ENCODE measurements around the gene C3orf33. TPM values are rescaled to one million over a fixed set of nuclear protein-coding genes. Genes with fewer than 3 reads are reported as not detected.

Gene C3orf33
- total RNA-seq, 1 experiment from 2014 or later = 5.1 TPM

- Histone ChIP-seq H3K4me2 (ENCODE audit: low read depth, low read length, poor library complexity, severe bottlenecking) (no peak overlapping the region), H3K9ac (ENCODE audit: low read length) (no peak overlapping the region), H3K9me3 (ENCODE audit: low read length) (no peaks in the 10 kb centered on the region), H2AFZ (ENCODE audit: low read length) (no peak overlapping the region), H3K4me1 (ENCODE audit: low read length) (peaks cover 28% of the 10 kb centered on the region), H3K4me3 (ENCODE audit: low read length) (no peak overlapping the region), H3K27ac (ENCODE audit: low read length) (no peak overlapping the region), H4K20me1 (ENCODE audit: insufficient read depth, low read depth, low read length) (no peaks in the 10 kb centered on the region), H3K27me3 (ENCODE audit: low read length) (no peaks in the 10 kb centered on the region; the same call in 1 of the 2 replicates), H3K79me2 (ENCODE audit: low read length) (no peaks in the 10 kb centered on the region), H3K36me3 (ENCODE audit: insufficient read depth, low read length) (no peaks in the 10 kb centered on the region), H3K9me2 (replicated peaks; ENCODE audit: insufficient read depth, low read length) (no peaks in the 10 kb centered on the region)
- DNase-seq = no peak
Observed at GRCh38 chr3:155742349-155742965, 63.6 kb downstream of the C3orf33 start.

- Histone ChIP-seq H2AFZ (ENCODE audit: low read length) (no peak overlapping the region), H3K9me2 (replicated peaks; ENCODE audit: insufficient read depth, low read length) (no peaks in the 10 kb centered on the region), H3K79me2 (ENCODE audit: low read length) (no peaks in the 10 kb centered on the region), H3K9me3 (ENCODE audit: low read length) (no peaks in the 10 kb centered on the region), H3K36me3 (ENCODE audit: insufficient read depth, low read length) (no peaks in the 10 kb centered on the region), H3K27me3 (ENCODE audit: low read length) (no peaks in the 10 kb centered on the region; the same call in 1 of the 2 replicates), H3K27ac (ENCODE audit: low read length) (no peak overlapping the region), H3K9ac (ENCODE audit: low read length) (no peak overlapping the region), H4K20me1 (ENCODE audit: insufficient read depth, low read depth, low read length) (no peaks in the 10 kb centered on the region), H3K4me3 (ENCODE audit: low read length) (no peak overlapping the region), H3K4me2 (ENCODE audit: low read depth, low read length, poor library complexity, severe bottlenecking) (no peak overlapping the region), H3K4me1 (ENCODE audit: low read length) (peaks cover 28% of the 10 kb centered on the region)
- DNase-seq = no peak
Observed at GRCh38 chr3:155741603-155742002, 64.5 kb downstream of the C3orf33 start.

- H3K9me3 ChIP-seq (ENCODE audit: low read length) = no peaks in the 10 kb centered on the region
- no peaks in the 10 kb centered on the region for H4K20me1 ChIP-seq (ENCODE audit: insufficient read depth, low read depth, low read length)
- no peak overlapping the region for H2AFZ ChIP-seq (ENCODE audit: low read length)
- no peak overlapping the region for H3K4me2 ChIP-seq (ENCODE audit: low read depth, low read length, poor library complexity, severe bottlenecking)
- H3K36me3 ChIP-seq (ENCODE audit: insufficient read depth, low read length) = no peaks in the 10 kb centered on the region
- H3K9ac ChIP-seq (ENCODE audit: low read length) = no peak overlapping the region
- H3K27ac ChIP-seq (ENCODE audit: low read length) = no peak overlapping the region
- no peaks in the 10 kb centered on the region; the same call in 1 of the 2 replicates for H3K27me3 ChIP-seq (ENCODE audit: low read length)
- H3K4me1 ChIP-seq (ENCODE audit: low read length) = peaks cover 28% of the 10 kb centered on the region
- H3K4me3 ChIP-seq (ENCODE audit: low read length) = no peak overlapping the region
- H3K9me2 ChIP-seq (replicated peaks; ENCODE audit: insufficient read depth, low read length) = no peaks in the 10 kb centered on the region
- H3K79me2 ChIP-seq (ENCODE audit: low read length) = no peaks in the 10 kb centered on the region
- no peak for DNase-seq
Observed at GRCh38 chr3:155741101-155741500, 65.0 kb downstream of the C3orf33 start.

- no peak overlapping the region for H3K27ac ChIP-seq (ENCODE audit: low read length)
- H3K27me3 ChIP-seq (ENCODE audit: low read length) = no peaks in the 10 kb centered on the region; the same call in 1 of the 2 replicates
- no peaks in the 10 kb centered on the region for H3K9me2 ChIP-seq (replicated peaks; ENCODE audit: insufficient read depth, low read length)
- H4K20me1 ChIP-seq (ENCODE audit: insufficient read depth, low read depth, low read length) = no peaks in the 10 kb centered on the region
- H3K36me3 ChIP-seq (ENCODE audit: insufficient read depth, low read length) = no peaks in the 10 kb centered on the region
- no peak overlapping the region for H3K4me2 ChIP-seq (ENCODE audit: low read depth, low read length, poor library complexity, severe bottlenecking)
- H3K9ac ChIP-seq (ENCODE audit: low read length) = no peak overlapping the region
- no peaks in the 10 kb centered on the region for H3K9me3 ChIP-seq (ENCODE audit: low read length)
- H3K79me2 ChIP-seq (ENCODE audit: low read length) = no peaks in the 10 kb centered on the region
- peaks cover 16% of the 10 kb centered on the region for H3K4me1 ChIP-seq (ENCODE audit: low read length)
- H2AFZ ChIP-seq (ENCODE audit: low read length) = no peak overlapping the region
- no peak overlapping the region for H3K4me3 ChIP-seq (ENCODE audit: low read length)
- DNase-seq = no peak
Observed at GRCh38 chr3:155739154-155739553, 66.9 kb downstream of the C3orf33 start.

DNA sequence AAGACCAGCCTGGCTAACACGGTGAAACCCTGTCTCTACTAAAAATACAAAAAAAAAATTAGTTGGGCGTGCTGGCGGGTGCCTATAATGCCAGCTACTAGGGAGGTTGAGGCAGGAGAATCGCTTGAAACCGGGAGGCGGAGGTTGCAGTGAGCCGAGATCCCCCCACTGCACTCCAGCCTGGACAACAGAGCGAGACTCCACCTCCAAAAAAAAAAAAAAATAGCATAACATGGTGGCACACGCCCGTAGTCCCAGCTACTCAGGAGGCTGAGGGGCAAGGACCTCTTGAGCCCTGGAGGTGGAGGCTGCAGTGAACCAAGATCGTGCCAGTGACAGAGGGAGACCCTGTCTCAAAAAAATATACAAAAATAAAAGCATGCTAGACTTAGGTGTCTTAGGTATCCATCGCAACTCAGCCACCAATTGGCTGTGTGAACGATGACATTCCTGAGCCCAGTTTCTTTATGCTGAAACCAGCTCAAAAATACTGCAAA is 67.5 kb downstream of the C3orf33 start:
- Histone ChIP-seq H3K36me3 (ENCODE audit: insufficient read depth, low read length) (no peaks in the 10 kb centered on the region), H3K4me2 (ENCODE audit: low read depth, low read length, poor library complexity, severe bottlenecking) (no peak overlapping the region), H3K27me3 (ENCODE audit: low read length) (no peaks in the 10 kb centered on the region; the same call in 1 of the 2 replicates), H3K27ac (ENCODE audit: low read length) (no peak overlapping the region), H3K79me2 (ENCODE audit: low read length) (no peaks in the 10 kb centered on the region), H3K4me3 (ENCODE audit: low read length) (no peak overlapping the region), H3K4me1 (ENCODE audit: low read length) (peaks cover 12% of the 10 kb centered on the region), H3K9me3 (ENCODE audit: low read length) (no peaks in the 10 kb centered on the region), H3K9ac (ENCODE audit: low read length) (no peak overlapping the region), H3K9me2 (replicated peaks; ENCODE audit: insufficient read depth, low read length) (no peaks in the 10 kb centered on the region), H4K20me1 (ENCODE audit: insufficient read depth, low read depth, low read length) (no peaks in the 10 kb centered on the region), H2AFZ (ENCODE audit: low read length) (no peak overlapping the region)
- DNase-seq = no peak

GRCh38 chr3:155737844-155738460 is 68.1 kb downstream of the C3orf33 start:
- Histone ChIP-seq H3K27me3 (ENCODE audit: low read length) (no peaks in the 10 kb centered on the region; the same call in 1 of the 2 replicates), H3K4me1 (ENCODE audit: low read length) (peaks cover 10% of the 10 kb centered on the region), H3K36me3 (ENCODE audit: insufficient read depth, low read length) (no peaks in the 10 kb centered on the region), H3K4me3 (ENCODE audit: low read length) (no peak overlapping the region), H4K20me1 (ENCODE audit: insufficient read depth, low read depth, low read length) (no peaks in the 10 kb centered on the region), H3K9ac (ENCODE audit: low read length) (no peak overlapping the region), H2AFZ (ENCODE audit: low read length) (no peak overlapping the region), H3K27ac (ENCODE audit: low read length) (no peak overlapping the region), H3K4me2 (ENCODE audit: low read depth, low read length, poor library complexity, severe bottlenecking) (no peak overlapping the region), H3K9me3 (ENCODE audit: low read length) (no peaks in the 10 kb centered on the region), H3K79me2 (ENCODE audit: low read length) (no peaks in the 10 kb centered on the region), H3K9me2 (replicated peaks; ENCODE audit: insufficient read depth, low read length) (no peaks in the 10 kb centered on the region)
- no peak for DNase-seq

- Histone ChIP-seq H3K4me1 (ENCODE audit: low read length) (peaks cover 10% of the 10 kb centered on the region), H3K4me3 (ENCODE audit: low read length) (no peak overlapping the region), H3K9me3 (ENCODE audit: low read length) (no peaks in the 10 kb centered on the region), H3K9ac (ENCODE audit: low read length) (no peak overlapping the region), H3K27ac (ENCODE audit: low read length) (no peak overlapping the region), H4K20me1 (ENCODE audit: insufficient read depth, low read depth, low read length) (no peaks in the 10 kb centered on the region), H3K9me2 (replicated peaks; ENCODE audit: insufficient read depth, low read length) (no peaks in the 10 kb centered on the region), H3K4me2 (ENCODE audit: low read depth, low read length, poor library complexity, severe bottlenecking) (no peak overlapping the region), H3K36me3 (ENCODE audit: insufficient read depth, low read length) (no peaks in the 10 kb centered on the region), H2AFZ (ENCODE audit: low read length) (no peak overlapping the region), H3K79me2 (ENCODE audit: low read length) (no peaks in the 10 kb centered on the region), H3K27me3 (ENCODE audit: low read length) (no peaks in the 10 kb centered on the region)
- DNase-seq = no peak
Observed at GRCh38 chr3:155736381-155736780, 69.7 kb downstream of the C3orf33 start.

DNA sequence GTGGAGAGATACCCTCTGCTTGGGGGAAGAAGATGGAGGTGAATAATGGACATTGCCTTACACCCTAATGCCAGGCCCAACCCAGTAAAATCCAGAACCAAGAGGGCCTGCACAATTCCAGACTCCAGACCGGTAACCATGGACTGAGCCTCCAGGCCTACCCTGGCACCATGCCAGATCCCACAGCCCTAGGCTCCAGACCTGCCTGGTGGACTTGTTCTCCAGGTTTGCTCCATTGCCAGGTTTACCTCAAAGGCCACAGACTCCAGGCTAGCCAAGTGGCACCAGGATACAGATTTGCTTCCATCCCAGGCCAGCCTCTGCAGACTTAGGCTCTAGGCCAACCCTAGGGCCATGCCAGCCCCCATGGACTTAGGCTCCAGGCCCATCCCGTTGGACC is 75.2 kb downstream of the C3orf33 start:
- no peaks in the 10 kb centered on the region for H3K9me3 ChIP-seq (ENCODE audit: low read length)
- H3K9ac ChIP-seq (ENCODE audit: low read length) = no peak overlapping the region
- H3K4me1 ChIP-seq (ENCODE audit: low read length) = no peaks in the 10 kb centered on the region
- no peak for DNase-seq
- H3K27ac ChIP-seq (ENCODE audit: low read length) = no peak overlapping the region
- no peak overlapping the region for H2AFZ ChIP-seq (ENCODE audit: low read length)
- no peaks in the 10 kb centered on the region for H3K36me3 ChIP-seq (ENCODE audit: insufficient read depth, low read length)
- no peaks in the 10 kb centered on the region for H3K9me2 ChIP-seq (replicated peaks; ENCODE audit: insufficient read depth, low read length)
- H3K27me3 ChIP-seq (ENCODE audit: low read length) = no peaks in the 10 kb centered on the region
- H3K4me3 ChIP-seq (ENCODE audit: low read length) = no peak overlapping the region
- no peaks in the 10 kb centered on the region for H3K79me2 ChIP-seq (ENCODE audit: low read length)
- H3K4me2 ChIP-seq (ENCODE audit: low read depth, low read length, poor library complexity, severe bottlenecking) = no peak overlapping the region
- H4K20me1 ChIP-seq (ENCODE audit: insufficient read depth, low read depth, low read length) = no peaks in the 10 kb centered on the region

All from Karpas-422 (cell line).